ENCODE results near the gene PI4KA.
"Not testable (repeated sequence)": the region's sequence is repeated elsewhere in the genome, so short reads cannot be mapped to it uniquely, and the experiment has no call there.

The PI4KA gene

DNA sequence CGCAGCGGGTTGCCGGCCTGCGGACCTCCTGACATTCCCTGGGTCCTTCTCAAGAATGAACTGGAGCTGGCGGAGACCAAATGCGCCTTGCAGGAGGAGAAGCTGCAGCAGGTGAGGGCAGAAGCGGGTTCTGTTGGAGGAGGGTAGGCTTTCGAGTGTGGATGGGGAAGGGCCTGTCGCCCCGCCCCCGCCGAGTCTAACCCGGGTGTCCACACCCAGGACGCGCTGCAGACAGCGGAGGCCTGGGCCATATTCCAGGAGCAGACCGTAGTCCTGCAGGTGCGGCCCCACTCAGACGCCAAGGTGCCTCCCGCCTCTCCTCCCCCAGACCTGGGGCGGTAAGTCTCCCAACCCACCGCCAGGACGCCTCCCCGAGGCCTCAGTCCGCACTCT lies 155.2 kb downstream of the PI4KA start:
- H3K27me3 ChIP-seq (ENCODE audit: low read depth, low read length); H3K4me1 ChIP-seq (ENCODE audit: low read length); H3K79me2 ChIP-seq (ENCODE audit: low read length); H3K4me2 ChIP-seq (ENCODE audit: low read length); H3K9ac ChIP-seq (ENCODE audit: low read length); H2AFZ ChIP-seq (ENCODE audit: low read depth, low read length); H3K9me3 ChIP-seq (ENCODE audit: insufficient read depth, low read length); H3K36me3 ChIP-seq (replicated peaks; ENCODE audit: low read depth, low read length); H3K27ac ChIP-seq (ENCODE audit: low read length); H4K20me1 ChIP-seq (ENCODE audit: insufficient read depth, low read length): not testable (repeated sequence)
- peak overlapping the region; percentile 76; the same call in 1 of the 2 replicates for H3K4me3 ChIP-seq (ENCODE audit: low read length)

DNA sequence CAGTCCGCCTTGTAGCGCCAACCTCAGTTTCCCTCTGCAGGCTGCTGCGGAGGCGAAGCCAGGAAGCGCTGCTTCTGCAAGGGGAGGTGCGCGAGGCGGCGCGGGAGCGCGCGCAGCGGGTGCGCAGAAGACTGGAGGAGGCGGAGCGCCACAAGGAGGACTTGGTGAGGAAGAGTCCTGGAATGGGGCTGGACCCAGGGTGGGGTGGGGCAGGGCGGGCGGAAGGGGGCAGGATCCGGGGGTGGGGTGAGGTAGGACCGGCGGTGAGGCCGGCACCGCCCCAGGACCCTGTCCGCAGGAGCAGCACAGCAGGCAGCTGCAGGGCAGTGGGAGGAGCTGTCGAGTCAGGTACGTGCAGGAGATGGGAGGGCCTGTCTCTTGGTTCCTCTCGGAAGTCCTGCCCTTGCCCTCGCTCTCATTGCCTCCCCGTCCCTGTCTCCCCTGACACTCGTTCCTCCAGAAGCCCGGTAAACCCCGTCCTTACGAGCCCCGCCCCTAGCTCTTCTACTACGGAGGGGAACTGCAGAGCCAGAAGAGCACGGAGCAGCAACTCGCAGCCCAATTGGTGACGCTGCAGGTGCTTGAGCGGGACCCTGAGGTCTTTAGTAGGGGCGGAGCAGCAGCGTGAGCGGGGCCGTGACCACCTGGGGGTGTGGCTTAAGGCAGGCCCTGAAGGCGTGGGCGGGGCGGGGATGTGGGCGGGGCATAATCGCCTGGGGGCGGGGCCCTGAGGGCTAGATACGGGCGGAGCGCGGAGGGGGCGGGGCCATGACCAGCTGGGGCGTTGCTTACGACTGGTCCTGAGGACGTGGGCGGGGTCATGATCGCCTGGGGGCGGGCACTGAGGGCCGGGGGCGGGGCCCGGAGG lies 155.8 kb downstream of the PI4KA start:
- not testable (repeated sequence) for H3K27me3 ChIP-seq (ENCODE audit: low read depth, low read length); H3K9me3 ChIP-seq (ENCODE audit: insufficient read depth, low read length); H3K79me2 ChIP-seq (ENCODE audit: low read length); H4K20me1 ChIP-seq (ENCODE audit: insufficient read depth, low read length); H3K4me1 ChIP-seq (ENCODE audit: low read length); H2AFZ ChIP-seq (ENCODE audit: low read depth, low read length); H3K36me3 ChIP-seq (replicated peaks; ENCODE audit: low read depth, low read length)
- Histone ChIP-seq H3K4me3 (ENCODE audit: low read length) (peak overlapping the region; percentile 76), H3K9ac (ENCODE audit: low read length) (peak overlapping the region; percentile 55; the same call in 1 of the 2 replicates), H3K27ac (ENCODE audit: low read length) (peak overlapping the region; percentile 70), H3K4me2 (ENCODE audit: low read length) (peak overlapping the region; percentile 84)

DNA sequence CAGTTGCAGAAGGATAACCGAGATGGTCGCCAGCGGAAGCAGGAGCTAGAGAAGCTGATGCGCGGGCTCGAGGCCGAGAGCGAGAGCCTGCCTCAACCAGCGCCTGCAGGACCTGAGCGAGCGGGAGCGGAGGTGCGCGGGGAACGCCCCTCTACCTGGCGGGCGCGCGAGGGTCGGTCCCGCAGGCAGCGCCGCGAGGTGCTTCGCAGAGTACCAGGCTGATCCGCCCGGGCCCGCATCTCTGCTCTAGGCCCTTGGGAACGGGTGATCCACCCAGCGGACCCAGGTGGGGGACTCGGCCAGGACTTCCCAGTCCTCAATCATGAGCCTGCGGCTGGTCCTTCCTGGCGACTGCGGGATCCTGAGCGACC lies 156.5 kb downstream of the PI4KA start:
- not testable (repeated sequence) for H3K27me3 ChIP-seq (ENCODE audit: low read depth, low read length); H4K20me1 ChIP-seq (ENCODE audit: insufficient read depth, low read length); H3K36me3 ChIP-seq (replicated peaks; ENCODE audit: low read depth, low read length); H3K9me3 ChIP-seq (ENCODE audit: insufficient read depth, low read length); H3K79me2 ChIP-seq (ENCODE audit: low read length); H3K4me1 ChIP-seq (ENCODE audit: low read length); H2AFZ ChIP-seq (ENCODE audit: low read depth, low read length)
- Histone ChIP-seq H3K4me3 (ENCODE audit: low read length) (peak overlapping the region; percentile 76), H3K9ac (ENCODE audit: low read length) (peak overlapping the region; percentile 55), H3K27ac (ENCODE audit: low read length) (peak overlapping the region; percentile 70; the same call in 1 of the 2 replicates), H3K4me2 (ENCODE audit: low read length) (peak overlapping the region; percentile 84)

DNA sequence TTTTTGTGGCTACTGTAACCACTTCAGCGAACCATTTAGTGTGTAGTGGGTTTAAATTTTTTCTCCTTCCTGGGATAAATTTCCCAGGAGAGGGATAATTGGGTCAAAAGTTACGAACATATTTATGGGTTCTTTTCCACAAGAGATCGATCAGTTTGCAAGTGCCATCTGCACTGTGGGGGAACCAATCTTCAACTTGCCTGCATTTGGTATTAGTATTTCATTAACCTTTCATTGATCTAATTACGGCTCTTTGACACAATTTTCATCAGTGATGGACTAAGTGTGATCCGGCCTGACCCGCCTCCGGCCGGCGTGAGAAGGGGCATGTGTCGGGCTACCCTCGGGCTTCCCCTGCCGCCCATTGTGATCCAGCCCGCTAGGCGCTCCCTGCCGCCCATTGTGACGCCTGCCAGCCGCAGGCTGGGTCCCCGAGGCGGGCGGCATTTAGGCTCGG lies 156.9 kb downstream of the PI4KA start:
- H3K36me3 ChIP-seq (replicated peaks; ENCODE audit: low read depth, low read length); H2AFZ ChIP-seq (ENCODE audit: low read depth, low read length); H3K9me3 ChIP-seq (ENCODE audit: insufficient read depth, low read length); H3K79me2 ChIP-seq (ENCODE audit: low read length); H3K27me3 ChIP-seq (ENCODE audit: low read depth, low read length); H3K27ac ChIP-seq (ENCODE audit: low read length); H4K20me1 ChIP-seq (ENCODE audit: insufficient read depth, low read length); H3K4me1 ChIP-seq (ENCODE audit: low read length): not testable (repeated sequence)
- Histone ChIP-seq H3K9ac (ENCODE audit: low read length) (peak overlapping the region; percentile 55), H3K4me3 (ENCODE audit: low read length) (peak overlapping the region; percentile 76), H3K4me2 (ENCODE audit: low read length) (peak overlapping the region; percentile 84)

DNA sequence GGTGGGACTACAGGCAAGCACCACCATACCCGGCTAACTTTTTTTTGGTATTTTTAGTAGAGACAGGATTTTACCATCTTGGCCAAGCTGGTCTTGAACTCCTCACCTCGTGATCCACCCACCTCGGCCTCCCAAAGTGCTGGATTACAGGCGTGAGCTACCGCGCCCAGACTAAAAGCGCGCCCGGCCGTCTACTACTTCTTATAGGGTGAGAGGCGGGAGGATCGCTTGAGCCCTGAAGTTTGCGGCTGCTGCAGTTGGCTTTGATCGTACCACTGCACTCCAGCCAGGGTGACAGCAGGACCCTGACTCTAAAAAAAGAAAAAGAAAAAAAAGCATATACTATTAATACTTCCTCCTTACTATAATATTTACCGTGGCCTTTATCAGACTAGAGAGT lies 158.3 kb downstream of the PI4KA start:
- H4K20me1 ChIP-seq (ENCODE audit: insufficient read depth, low read length); H3K9ac ChIP-seq (ENCODE audit: low read length); H3K27me3 ChIP-seq (ENCODE audit: low read depth, low read length); H3K36me3 ChIP-seq (replicated peaks; ENCODE audit: low read depth, low read length); H3K4me1 ChIP-seq (ENCODE audit: low read length); H3K4me2 ChIP-seq (ENCODE audit: low read length); H2AFZ ChIP-seq (ENCODE audit: low read depth, low read length); H3K9me3 ChIP-seq (ENCODE audit: insufficient read depth, low read length); H3K79me2 ChIP-seq (ENCODE audit: low read length); H3K27ac ChIP-seq (ENCODE audit: low read length); H3K4me3 ChIP-seq (ENCODE audit: low read length): not testable (repeated sequence)

DNA sequence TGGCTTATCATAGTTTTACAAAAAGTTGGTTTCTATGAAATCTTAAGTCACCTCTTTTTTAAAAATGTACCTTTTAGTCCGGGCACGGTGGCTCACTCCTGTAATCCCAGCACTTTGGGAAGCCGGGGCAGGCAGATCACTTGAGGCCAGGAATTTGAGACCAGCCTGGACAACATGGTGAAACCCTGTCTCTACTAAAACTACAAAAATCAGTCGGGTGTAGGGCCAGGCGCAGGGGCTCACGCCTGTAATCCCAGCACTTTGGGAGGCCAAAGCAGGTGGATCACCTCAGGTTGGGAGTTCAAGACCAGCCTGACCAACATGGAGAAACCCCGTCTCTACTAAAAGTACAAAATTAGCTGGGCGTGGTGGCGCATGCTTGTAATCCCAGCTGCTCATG lies 158.8 kb downstream of the PI4KA start:
- not testable (repeated sequence) for H3K27me3 ChIP-seq (ENCODE audit: low read depth, low read length); H3K4me1 ChIP-seq (ENCODE audit: low read length); H4K20me1 ChIP-seq (ENCODE audit: insufficient read depth, low read length); H3K4me3 ChIP-seq (ENCODE audit: low read length); H3K9me3 ChIP-seq (ENCODE audit: insufficient read depth, low read length); H3K79me2 ChIP-seq (ENCODE audit: low read length); H3K9ac ChIP-seq (ENCODE audit: low read length); H3K36me3 ChIP-seq (replicated peaks; ENCODE audit: low read depth, low read length); H2AFZ ChIP-seq (ENCODE audit: low read depth, low read length); H3K4me2 ChIP-seq (ENCODE audit: low read length); H3K27ac ChIP-seq (ENCODE audit: low read length)

DNA sequence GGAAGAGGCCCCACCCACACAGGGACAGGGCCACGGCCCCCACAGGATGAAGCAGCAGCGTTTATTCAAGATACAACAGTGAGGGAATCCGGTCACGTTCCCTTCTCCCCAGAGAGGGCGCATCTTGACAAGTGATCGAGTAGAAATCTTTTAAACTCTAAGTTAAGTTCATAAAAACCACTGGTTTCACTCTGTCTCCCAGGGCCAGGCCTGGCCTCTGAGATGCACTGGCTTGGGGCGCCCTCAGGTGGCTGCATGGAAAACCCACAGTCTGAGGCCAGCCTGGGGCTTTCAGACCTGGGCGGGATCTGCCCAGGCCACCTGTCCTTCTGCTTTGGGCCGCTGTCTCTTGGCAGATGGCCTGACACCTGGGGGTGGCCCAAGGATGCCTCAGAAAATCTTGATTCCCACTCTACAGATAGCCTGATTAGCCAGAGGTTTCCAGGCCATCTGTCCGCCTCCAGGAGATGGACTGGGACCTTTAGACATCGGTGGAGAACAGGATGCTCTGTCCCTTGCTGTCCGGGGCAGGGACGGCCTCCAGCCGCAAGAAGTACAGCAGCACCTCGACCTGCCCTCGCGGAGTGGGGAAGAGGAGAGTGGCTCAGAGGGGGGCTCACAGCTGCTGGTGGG lies 161.0 kb downstream of the PI4KA start:
- not testable (repeated sequence) for H3K36me3 ChIP-seq (replicated peaks; ENCODE audit: low read depth, low read length); H4K20me1 ChIP-seq (ENCODE audit: insufficient read depth, low read length); H3K9me3 ChIP-seq (ENCODE audit: insufficient read depth, low read length); H3K27ac ChIP-seq (ENCODE audit: low read length); H3K27me3 ChIP-seq (ENCODE audit: low read depth, low read length); H3K4me1 ChIP-seq (ENCODE audit: low read length); H2AFZ ChIP-seq (ENCODE audit: low read depth, low read length); H3K9ac ChIP-seq (ENCODE audit: low read length); H3K79me2 ChIP-seq (ENCODE audit: low read length)
- TF ChIP-seq, protein P1, sequence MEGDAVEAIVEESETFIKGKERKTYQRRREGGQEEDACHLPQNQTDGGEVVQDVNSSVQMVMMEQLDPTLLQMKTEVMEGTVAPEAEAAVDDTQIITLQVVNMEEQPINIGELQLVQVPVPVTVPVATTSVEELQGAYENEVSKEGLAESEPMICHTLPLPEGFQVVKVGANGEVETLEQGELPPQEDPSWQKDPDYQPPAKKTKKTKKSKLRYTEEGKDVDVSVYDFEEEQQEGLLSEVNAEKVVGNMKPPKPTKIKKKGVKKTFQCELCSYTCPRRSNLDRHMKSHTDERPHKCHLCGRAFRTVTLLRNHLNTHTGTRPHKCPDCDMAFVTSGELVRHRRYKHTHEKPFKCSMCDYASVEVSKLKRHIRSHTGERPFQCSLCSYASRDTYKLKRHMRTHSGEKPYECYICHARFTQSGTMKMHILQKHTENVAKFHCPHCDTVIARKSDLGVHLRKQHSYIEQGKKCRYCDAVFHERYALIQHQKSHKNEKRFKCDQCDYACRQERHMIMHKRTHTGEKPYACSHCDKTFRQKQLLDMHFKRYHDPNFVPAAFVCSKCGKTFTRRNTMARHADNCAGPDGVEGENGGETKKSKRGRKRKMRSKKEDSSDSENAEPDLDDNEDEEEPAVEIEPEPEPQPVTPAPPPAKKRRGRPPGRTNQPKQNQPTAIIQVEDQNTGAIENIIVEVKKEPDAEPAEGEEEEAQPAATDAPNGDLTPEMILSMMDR (IDR thresholded peaks at IDR 0.05; ENCODE audit: low read depth, low read length), result peak; percentile 49
- Histone ChIP-seq H3K4me3 (ENCODE audit: low read length) (peak overlapping the region; percentile 62), H3K4me2 (ENCODE audit: low read length) (peak overlapping the region; percentile 64)

DNA sequence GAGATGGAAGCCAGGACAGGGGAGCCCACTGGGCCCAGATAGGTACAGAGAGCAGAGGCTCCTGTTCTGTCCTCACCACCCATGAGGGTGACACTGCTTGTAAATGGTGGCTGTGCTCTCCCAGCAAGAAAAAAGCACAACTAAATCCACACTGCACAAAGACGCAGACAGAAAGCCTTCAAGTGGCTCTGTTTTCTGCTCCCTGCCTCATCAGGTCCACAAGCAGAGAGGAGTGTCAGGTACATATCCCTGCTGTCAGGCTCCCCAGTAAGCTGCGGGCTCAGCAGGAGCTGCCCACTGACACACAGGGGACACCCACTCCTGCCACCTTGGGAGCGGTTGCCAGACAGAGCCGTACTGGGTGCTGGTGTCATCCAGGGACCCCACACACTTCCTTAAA lies 162.6 kb downstream of the PI4KA start:
- not testable (repeated sequence) for H3K27me3 ChIP-seq (ENCODE audit: low read depth, low read length); H4K20me1 ChIP-seq (ENCODE audit: insufficient read depth, low read length); H2AFZ ChIP-seq (ENCODE audit: low read depth, low read length); H3K36me3 ChIP-seq (replicated peaks; ENCODE audit: low read depth, low read length); H3K27ac ChIP-seq (ENCODE audit: low read length); H3K4me2 ChIP-seq (ENCODE audit: low read length); H3K79me2 ChIP-seq (ENCODE audit: low read length); H3K4me1 ChIP-seq (ENCODE audit: low read length); H3K9me3 ChIP-seq (ENCODE audit: insufficient read depth, low read length); H3K4me3 ChIP-seq (ENCODE audit: low read length); H3K9ac ChIP-seq (ENCODE audit: low read length)

DNA sequence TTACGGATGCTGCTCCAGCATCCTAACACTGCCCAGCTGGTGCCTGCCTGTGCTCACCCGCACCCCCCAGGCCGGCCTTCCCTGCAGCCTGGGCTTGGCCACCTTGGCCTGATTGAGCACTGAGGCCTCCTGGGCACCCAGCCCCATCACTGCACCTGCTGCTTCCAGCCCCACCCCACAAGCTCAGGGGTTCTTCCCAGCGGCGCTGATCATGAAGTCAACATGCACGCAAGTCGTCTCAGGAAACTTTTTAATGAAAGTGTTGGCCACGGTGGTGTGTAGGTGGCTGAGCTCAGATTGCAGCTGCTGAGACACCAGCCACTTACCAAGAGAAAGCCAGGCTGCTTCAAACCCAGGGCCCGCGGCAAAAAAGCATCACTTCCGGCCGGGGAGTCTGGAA lies 163.4 kb downstream of the PI4KA start:
- H3K27ac ChIP-seq (ENCODE audit: low read length); H3K79me2 ChIP-seq (ENCODE audit: low read length); H3K9me3 ChIP-seq (ENCODE audit: insufficient read depth, low read length); H3K4me2 ChIP-seq (ENCODE audit: low read length); H3K9ac ChIP-seq (ENCODE audit: low read length); H2AFZ ChIP-seq (ENCODE audit: low read depth, low read length); H3K4me1 ChIP-seq (ENCODE audit: low read length); H3K27me3 ChIP-seq (ENCODE audit: low read depth, low read length); H3K36me3 ChIP-seq (replicated peaks; ENCODE audit: low read depth, low read length); H4K20me1 ChIP-seq (ENCODE audit: insufficient read depth, low read length): not testable (repeated sequence)
- H3K4me3 ChIP-seq (ENCODE audit: low read length), result peak overlapping the region; percentile 46; the same call in 1 of the 2 replicates
